HepG2 (cell line): ENCODE measurements around the gene APLP1. TPM values are rescaled to one million over a fixed set of nuclear protein-coding genes. Genes with fewer than 3 reads are reported as not detected.

ENCODE experiments used
- ATF7-NPFF ChIP-seq: sonication (generic); formaldehyde crosslinking; IDR thresholded peaks from 2 replicates; pipeline ENCODE4 v1.8.1; 2023; ENCODE audit warnings: mild to moderate bottlenecking, low read depth, missing genetic modification reagents, moderate library complexity
- CEBPG ChIP-seq: IDR thresholded peaks from 2 replicates; pipeline ENCODE4 v1.6.1; 2016
- ETV5 ChIP-seq: IDR thresholded peaks from 2 replicates; pipeline ENCODE4 v1.6.1; 2018; ENCODE audit warnings: missing biosample characterization, missing genetic modification reagents, inconsistent platforms, borderline replicate concordance
- FOXP1 ChIP-seq, 2 experiments: fragments of 450-650 bp in 1 of 2; IDR thresholded peaks; 2 replicates each; pipeline ENCODE4 v1.6.1; 2017 to 2018; ENCODE audit warnings: antibody characterized with exemption in 1 of 2
- MAFK ChIP-seq, 2 experiments: IDR thresholded peaks in 1 of 2; conservative IDR thresholded peaks in 1 of 2; 2 replicates each; pipeline ENCODE4 v1.6.1; 2011; ENCODE audit warnings: improper control_type of control experiment in 2 of 2, low read length in 2 of 2
- RFX5 ChIP-seq: IDR thresholded peaks from 2 replicates; pipeline ENCODE4 v1.6.1; 2011; ENCODE audit warnings: low read depth, low read length, improper control_type of control experiment
- SAFB2 ChIP-seq: sonication (generic); formaldehyde crosslinking; IDR thresholded peaks from 2 replicates; pipeline ENCODE4 v1.5.1; 2020; ENCODE audit warnings: missing genetic modification reagents, low read depth, mild to moderate bottlenecking, borderline replicate concordance
- SRSF1 ChIP-seq: fragments of 200-400 bp; formaldehyde crosslinking; optimal IDR thresholded peaks from 2 replicates; pipeline ENCODE3; 2017; ENCODE audit warnings: mild to moderate bottlenecking, low read depth, low read length, moderate library complexity
- ZBTB21 ChIP-seq: sonication (generic); formaldehyde crosslinking; IDR thresholded peaks from 2 replicates; pipeline ENCODE4 v1.4.0; 2020; ENCODE audit warnings: missing genetic modification reagents
- ZNF740 ChIP-seq: sonication (generic); formaldehyde crosslinking; IDR thresholded peaks from 2 replicates; pipeline ENCODE4 v1.4.0; 2020; ENCODE audit warnings: missing genetic modification reagents
- ZXDC ChIP-seq: sonication (generic); formaldehyde crosslinking; IDR thresholded peaks from 2 replicates; pipeline ENCODE4 v1.5.0; 2020; ENCODE audit warnings: mild to moderate bottlenecking, missing genetic modification reagents
- polyA plus RNA-seq, 8 experiments: library from polyadenylated mRNA; depleted of rRNA in 3 of 8; stranded (reverse) in 7 of 8; unstranded in 1 of 8; fragments of >200 nt; fragmentation: Illumina TruSeq in 4 of 8; extraction: Trizol in 4 of 8; gene quantifications; 2 replicates each; pipeline versions ENCODE4 v1.2.1 to v1.2.3, GENCODE V29; 2011 to 2016; ENCODE audit warnings: low read depth in 4 of 8, missing spikeins in 1 of 8, mixed read lengths in 1 of 8; ENCODE audit not compliant: insufficient read depth in 1 of 8
- total RNA-seq, 5 experiments: library from RNA; depleted of rRNA; stranded (reverse); fragments of >200 nt; fragmentation: Illumina TruSeq; extraction: Trizol; gene quantifications; 2 replicates each; pipeline ENCODE4 v1.2.3, GENCODE V29; 2016; ENCODE audit warnings: low read depth in 1 of 5
- TF ChIP-seq, protein P1 (sequence below): sonication (generic); formaldehyde crosslinking; IDR thresholded peaks from 2 replicates; pipeline ENCODE4 v1.5.1; 2020; ENCODE audit warnings: missing genetic modification reagents, mild to moderate bottlenecking, borderline replicate concordance
- TF ChIP-seq, protein P2 (sequence below): sonication (generic); formaldehyde crosslinking; IDR thresholded peaks from 2 replicates; pipeline ENCODE4 v1.8.1; 2023; ENCODE audit warnings: mild to moderate bottlenecking, inconsistent platforms, moderate library complexity, missing genetic modification reagents, borderline replicate concordance
- TF ChIP-seq, protein P3 (sequence below): sonication (generic); formaldehyde crosslinking; IDR thresholded peaks from 2 replicates; pipeline ENCODE4 v1.4.0; 2020; ENCODE audit warnings: missing genetic modification reagents, borderline replicate concordance
- TF ChIP-seq, protein P4 (sequence below): sonication (generic); formaldehyde crosslinking; IDR thresholded peaks from 2 replicates; pipeline ENCODE4 v1.4.0; 2020; ENCODE audit warnings: missing genetic modification reagents

The APLP1 gene
- total and polyA plus RNA-seq, 2 of the 13 experiments (the other 11 are each of a cell fraction or from before 2014, with no cell fraction given), result 2.0 to 2.9 TPM

DNA sequence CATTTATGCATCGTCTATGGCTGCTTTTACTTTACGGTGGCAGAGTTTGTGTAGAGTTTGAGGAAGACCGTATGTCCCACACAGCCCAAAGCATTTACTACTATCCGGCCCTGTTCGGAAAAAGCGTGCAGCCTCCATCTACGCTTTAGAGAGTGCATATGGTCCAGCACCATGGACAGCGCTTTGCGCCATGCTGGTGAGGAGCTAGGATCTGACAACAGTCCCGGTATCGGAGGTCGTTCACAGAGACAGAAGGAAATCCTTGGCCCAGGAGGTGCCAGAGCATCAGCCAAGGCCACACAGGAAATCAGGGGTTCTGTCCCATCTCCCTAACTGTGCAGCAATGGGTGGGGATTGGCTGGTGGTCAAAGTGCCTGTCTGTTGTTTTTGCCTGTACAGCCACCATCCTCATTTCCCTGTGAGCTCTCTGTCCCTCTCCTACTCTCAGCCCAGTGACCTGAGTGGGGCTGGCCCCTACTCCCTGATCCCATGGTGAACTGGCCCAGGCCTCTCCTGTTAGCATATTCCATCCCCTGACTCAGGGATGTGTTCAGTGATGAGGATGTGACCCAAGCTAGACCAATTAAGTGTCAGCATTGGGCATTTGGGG is 39.6 kb upstream of the APLP1 start (continued):
- TF ChIP-seq, protein P1, sequence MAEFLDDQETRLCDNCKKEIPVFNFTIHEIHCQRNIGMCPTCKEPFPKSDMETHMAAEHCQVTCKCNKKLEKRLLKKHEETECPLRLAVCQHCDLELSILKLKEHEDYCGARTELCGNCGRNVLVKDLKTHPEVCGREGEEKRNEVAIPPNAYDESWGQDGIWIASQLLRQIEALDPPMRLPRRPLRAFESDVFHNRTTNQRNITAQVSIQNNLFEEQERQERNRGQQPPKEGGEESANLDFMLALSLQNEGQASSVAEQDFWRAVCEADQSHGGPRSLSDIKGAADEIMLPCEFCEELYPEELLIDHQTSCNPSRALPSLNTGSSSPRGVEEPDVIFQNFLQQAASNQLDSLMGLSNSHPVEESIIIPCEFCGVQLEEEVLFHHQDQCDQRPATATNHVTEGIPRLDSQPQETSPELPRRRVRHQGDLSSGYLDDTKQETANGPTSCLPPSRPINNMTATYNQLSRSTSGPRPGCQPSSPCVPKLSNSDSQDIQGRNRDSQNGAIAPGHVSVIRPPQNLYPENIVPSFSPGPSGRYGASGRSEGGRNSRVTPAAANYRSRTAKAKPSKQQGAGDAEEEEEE (CRISPR knock-in tag), result peak; percentile 67; the same call in 1 of the 2 replicates
- TF ChIP-seq MAFK (conservative IDR thresholded peaks at IDR 0.05 in 1 of 2, IDR thresholded peaks at IDR 0.05 in 1 of 2; ENCODE audit: low read length in 2 of 2) (no peak), RFX5 (no peak), ZBTB21 (peak; percentile 71; the same call in 1 of the 2 replicates), CEBPG (CRISPR knock-in tag) (peak; percentile 43; the same call in 1 of the 2 replicates), ETV5 (peak; percentile 64), FOXP1 (IDR thresholded peaks at IDR 0.05) (no peak), FOXP1 (CRISPR knock-in tag; IDR thresholded peaks at IDR 0.05) (peak; percentile 38; the same call in 1 of the 2 replicates), SAFB2 (0 out of 2 replicates have a peak, but pooled peaks have one; percentile 73), SRSF1 (no peak), ZNF740 (CRISPR knock-in tag) (no peak), ATF7-NPFF (CRISPR knock-in tag) (peak; percentile 61; the same call in 1 of the 2 replicates), ZXDC (CRISPR knock-in tag) (peak; percentile 81; the same call in 1 of the 2 replicates)
- TF ChIP-seq, protein P2, sequence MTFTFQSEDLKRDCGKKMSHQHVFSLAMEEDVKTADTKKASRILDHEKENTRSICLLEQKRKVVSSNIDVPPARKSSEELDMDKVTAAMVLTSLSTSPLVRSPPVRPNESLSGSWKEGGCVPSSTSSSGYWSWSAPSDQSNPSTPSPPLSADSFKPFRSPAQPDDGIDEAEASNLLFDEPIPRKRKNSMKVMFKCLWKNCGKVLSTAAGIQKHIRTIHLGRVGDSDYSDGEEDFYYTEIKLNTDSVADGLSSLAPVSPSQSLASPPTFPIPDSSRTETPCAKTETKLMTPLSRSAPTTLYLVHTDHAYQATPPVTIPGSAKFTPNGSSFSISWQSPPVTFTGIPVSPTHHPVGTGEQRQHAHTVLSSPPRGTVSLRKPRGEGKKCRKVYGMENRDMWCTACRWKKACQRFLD (CRISPR knock-in tag), result peak; percentile 85; the same call in 1 of the 2 replicates
- TF ChIP-seq, protein P3, sequence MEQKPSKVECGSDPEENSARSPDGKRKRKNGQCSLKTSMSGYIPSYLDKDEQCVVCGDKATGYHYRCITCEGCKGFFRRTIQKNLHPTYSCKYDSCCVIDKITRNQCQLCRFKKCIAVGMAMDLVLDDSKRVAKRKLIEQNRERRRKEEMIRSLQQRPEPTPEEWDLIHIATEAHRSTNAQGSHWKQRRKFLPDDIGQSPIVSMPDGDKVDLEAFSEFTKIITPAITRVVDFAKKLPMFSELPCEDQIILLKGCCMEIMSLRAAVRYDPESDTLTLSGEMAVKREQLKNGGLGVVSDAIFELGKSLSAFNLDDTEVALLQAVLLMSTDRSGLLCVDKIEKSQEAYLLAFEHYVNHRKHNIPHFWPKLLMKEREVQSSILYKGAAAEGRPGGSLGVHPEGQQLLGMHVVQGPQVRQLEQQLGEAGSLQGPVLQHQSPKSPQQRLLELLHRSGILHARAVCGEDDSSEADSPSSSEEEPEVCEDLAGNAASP (CRISPR knock-in tag), result peak; percentile 92
- TF ChIP-seq, protein P4, sequence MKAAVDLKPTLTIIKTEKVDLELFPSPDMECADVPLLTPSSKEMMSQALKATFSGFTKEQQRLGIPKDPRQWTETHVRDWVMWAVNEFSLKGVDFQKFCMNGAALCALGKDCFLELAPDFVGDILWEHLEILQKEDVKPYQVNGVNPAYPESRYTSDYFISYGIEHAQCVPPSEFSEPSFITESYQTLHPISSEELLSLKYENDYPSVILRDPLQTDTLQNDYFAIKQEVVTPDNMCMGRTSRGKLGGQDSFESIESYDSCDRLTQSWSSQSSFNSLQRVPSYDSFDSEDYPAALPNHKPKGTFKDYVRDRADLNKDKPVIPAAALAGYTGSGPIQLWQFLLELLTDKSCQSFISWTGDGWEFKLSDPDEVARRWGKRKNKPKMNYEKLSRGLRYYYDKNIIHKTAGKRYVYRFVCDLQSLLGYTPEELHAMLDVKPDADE (CRISPR knock-in tag), result peak; percentile 94
